MM.1S (cell line): Measurements from ENCODE around the gene DHX35.

Experiments used
- CTCF ChIP-seq: fragments of 300-600 bp; sonication (generic); IDR thresholded peaks from 2 replicates; pipeline ENCODE4 v1.5.1; 2016; ENCODE audit warnings: antibody characterized with exemption, low read length, mixed read lengths
- EZH2 ChIP-seq: fragments of 300-600 bp; sonication (generic); optimal IDR thresholded peaks from 2 replicates; pipeline ENCODE3; 2017; ENCODE audit warnings: low read depth, mild to moderate bottlenecking, antibody characterized with exemption, low read length, mixed read lengths
- EZH2phosphoT487 ChIP-seq: fragments of 300-600 bp; sonication (generic); IDR thresholded peaks from 2 replicates; pipeline ENCODE4 v1.6.1; 2018; ENCODE audit warnings: antibody characterized with exemption, low read length

- TF ChIP-seq EZH2 (no peak), CTCF (no peak), EZH2phosphoT487 (no peak)
Measured at GRCh38 chr20:39016506-39016905, 54.4 kb downstream of the DHX35 start.
